Fibroblast of lung (primary cell): Measurements from ENCODE around the gene FRY. TPM values are rescaled to one million over a fixed set of nuclear protein-coding genes. Genes with fewer than 3 reads are reported as not detected.

Source experiments
- DNase-seq, 2 donors: peaks; one replicate each; pipeline versions ENCODE4 v3.0.0 to v3.0.0-alpha.2; 2010; ENCODE audit warnings: low read depth in 2 of 2
- H2AFZ ChIP-seq: 2 replicates; pipeline ENCODE4 v1.5.1; 2012; ENCODE audit warnings: low read length, control low read depth, inconsistent platforms
- H3K27ac ChIP-seq: 2 replicates; pipeline ENCODE4 v1.5.1; 2011; ENCODE audit warnings: low read length, control low read depth; ENCODE audit not compliant: insufficient read depth
- H3K27me3 ChIP-seq: 2 replicates; pipeline ENCODE4 v1.5.1; 2011; ENCODE audit warnings: mild to moderate bottlenecking, low read length; ENCODE audit not compliant: control insufficient read depth, insufficient read depth
- H3K36me3 ChIP-seq: 2 replicates; pipeline ENCODE4 v1.5.1; 2011; ENCODE audit warnings: low read length; ENCODE audit not compliant: control insufficient read depth, insufficient read depth
- H3K4me1 ChIP-seq: 2 replicates; pipeline ENCODE4 v1.5.1; 2011; ENCODE audit warnings: low read length; ENCODE audit not compliant: control insufficient read depth, insufficient read depth; ENCODE audit errors: extremely low read depth
- H3K4me2 ChIP-seq: 2 replicates; pipeline ENCODE4 v1.5.1; 2011; ENCODE audit warnings: low read length, control low read depth; ENCODE audit not compliant: insufficient read depth; ENCODE audit errors: extremely low read depth
- H3K4me3 ChIP-seq, 4 experiments: fragments of 200-600 bp in 1 of 4; sonication (generic) in 1 of 4; replicated peaks in 1 of 4; 2 replicates each; pipeline ENCODE4 v1.5.1; 2011 to 2016; ENCODE audit warnings: low read length in 4 of 4, low read depth in 3 of 4, mild to moderate bottlenecking in 3 of 4, control low read depth in 2 of 4, inconsistent platforms in 1 of 4, mixed read lengths in 1 of 4; ENCODE audit not compliant: insufficient read depth in 1 of 4; ENCODE audit errors: control extremely low read depth in 1 of 4
- H3K79me2 ChIP-seq: 2 replicates; pipeline ENCODE4 v1.5.1; 2012; ENCODE audit warnings: mild to moderate bottlenecking, low read length, inconsistent platforms; ENCODE audit not compliant: control insufficient read depth, insufficient read depth
- H3K9ac ChIP-seq: 2 replicates; pipeline ENCODE4 v1.5.1; 2011; ENCODE audit warnings: mild to moderate bottlenecking, low read length, control low read depth; ENCODE audit not compliant: insufficient read depth
- H3K9me3 ChIP-seq: 2 replicates; pipeline ENCODE4 v1.5.1; 2012; ENCODE audit warnings: low read depth, low read length; ENCODE audit not compliant: control insufficient read depth, insufficient read depth
- H4K20me1 ChIP-seq: 2 replicates; pipeline ENCODE4 v1.5.1; 2011; ENCODE audit warnings: low read length; ENCODE audit not compliant: control insufficient read depth, insufficient read depth; ENCODE audit errors: extremely low read depth
- EZH2 ChIP-seq: IDR thresholded peaks from 2 replicates; pipeline ENCODE4 v1.5.1; 2012; ENCODE audit warnings: low read length, control low read depth, mild to moderate bottlenecking; ENCODE audit errors: missing control alignments
- polyA plus RNA-seq, 2 donors: library from polyadenylated mRNA; depleted of rRNA in 1 of 2; stranded (reverse) in 1 of 2; unstranded in 1 of 2; fragments of >200 nt; gene quantifications; 2 replicates each; pipeline ENCODE4 v1.2.1, GENCODE V29; 2011 to 2012; ENCODE audit warnings: missing spikeins in 1 of 2
- total RNA-seq: library from RNA; depleted of rRNA; stranded (reverse); fragments of >200 nt; gene quantifications from 2 replicates; pipeline ENCODE4 v1.2.1, GENCODE V29; 2014
- TF ChIP-seq, protein P1 (sequence below), 2 donors: IDR thresholded peaks in 1 of 2; conservative IDR thresholded peaks in 1 of 2; 1 replicate in 1 of 2; 2 replicates in 1 of 2; pipeline ENCODE4 v1.5.1; 2011 to 2012; ENCODE audit warnings: low read length in 2 of 2, control low read depth in 1 of 2, inconsistent platforms in 1 of 2, low read depth in 1 of 2, mild to moderate bottlenecking in 1 of 2

Gene FRY
- total and polyA plus RNA-seq, 2 donors (not counting 1 experiment from before 2014, with no cell fraction given), result 8.8 to 18.3 TPM

DNA sequence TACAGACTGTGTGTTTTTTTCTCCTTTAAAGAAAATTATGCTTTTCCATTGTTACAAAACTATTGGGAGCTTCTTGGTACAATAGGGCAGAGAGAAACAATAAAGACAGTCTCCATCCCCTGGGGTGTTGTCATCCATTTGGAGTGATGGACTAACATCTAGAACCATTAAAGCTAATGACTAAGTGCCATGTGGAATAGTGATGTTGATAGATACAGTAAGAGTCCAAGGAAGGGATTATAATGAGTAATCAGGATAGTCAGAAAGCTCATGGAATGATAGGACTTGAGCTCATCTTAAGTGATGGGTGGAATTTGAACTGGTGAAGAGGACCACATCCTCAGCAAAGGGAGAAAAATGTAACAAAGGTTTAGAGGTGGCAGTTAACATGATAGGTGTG is 24.1 kb upstream of the FRY start:
- no peak for TF ChIP-seq EZH2
- TF ChIP-seq, protein P1, sequence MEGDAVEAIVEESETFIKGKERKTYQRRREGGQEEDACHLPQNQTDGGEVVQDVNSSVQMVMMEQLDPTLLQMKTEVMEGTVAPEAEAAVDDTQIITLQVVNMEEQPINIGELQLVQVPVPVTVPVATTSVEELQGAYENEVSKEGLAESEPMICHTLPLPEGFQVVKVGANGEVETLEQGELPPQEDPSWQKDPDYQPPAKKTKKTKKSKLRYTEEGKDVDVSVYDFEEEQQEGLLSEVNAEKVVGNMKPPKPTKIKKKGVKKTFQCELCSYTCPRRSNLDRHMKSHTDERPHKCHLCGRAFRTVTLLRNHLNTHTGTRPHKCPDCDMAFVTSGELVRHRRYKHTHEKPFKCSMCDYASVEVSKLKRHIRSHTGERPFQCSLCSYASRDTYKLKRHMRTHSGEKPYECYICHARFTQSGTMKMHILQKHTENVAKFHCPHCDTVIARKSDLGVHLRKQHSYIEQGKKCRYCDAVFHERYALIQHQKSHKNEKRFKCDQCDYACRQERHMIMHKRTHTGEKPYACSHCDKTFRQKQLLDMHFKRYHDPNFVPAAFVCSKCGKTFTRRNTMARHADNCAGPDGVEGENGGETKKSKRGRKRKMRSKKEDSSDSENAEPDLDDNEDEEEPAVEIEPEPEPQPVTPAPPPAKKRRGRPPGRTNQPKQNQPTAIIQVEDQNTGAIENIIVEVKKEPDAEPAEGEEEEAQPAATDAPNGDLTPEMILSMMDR (conservative IDR thresholded peaks at IDR 0.05 in 1 of 2, IDR thresholded peaks at IDR 0.05 in 1 of 2; ENCODE audit: low read depth in 1 of 2, low read length in 2 of 2), result no peak
- H3K36me3 ChIP-seq, result no peaks in the 10 kb centered on the region
- no peak overlapping the region for H3K4me3 ChIP-seq
- no peak overlapping the region for H3K4me2 ChIP-seq
- no peaks in the 10 kb centered on the region for H3K9me3 ChIP-seq
- H3K79me2 ChIP-seq, result no peaks in the 10 kb centered on the region
- H3K27ac ChIP-seq, result no peak overlapping the region
- no peaks in the 10 kb centered on the region for H4K20me1 ChIP-seq
- no peak for DNase-seq
- H3K27me3 ChIP-seq, result no peaks in the 10 kb centered on the region
- H3K9ac ChIP-seq, result no peak overlapping the region
- no peaks in the 10 kb centered on the region for H3K4me1 ChIP-seq
- H2AFZ ChIP-seq, result no peak overlapping the region

DNA sequence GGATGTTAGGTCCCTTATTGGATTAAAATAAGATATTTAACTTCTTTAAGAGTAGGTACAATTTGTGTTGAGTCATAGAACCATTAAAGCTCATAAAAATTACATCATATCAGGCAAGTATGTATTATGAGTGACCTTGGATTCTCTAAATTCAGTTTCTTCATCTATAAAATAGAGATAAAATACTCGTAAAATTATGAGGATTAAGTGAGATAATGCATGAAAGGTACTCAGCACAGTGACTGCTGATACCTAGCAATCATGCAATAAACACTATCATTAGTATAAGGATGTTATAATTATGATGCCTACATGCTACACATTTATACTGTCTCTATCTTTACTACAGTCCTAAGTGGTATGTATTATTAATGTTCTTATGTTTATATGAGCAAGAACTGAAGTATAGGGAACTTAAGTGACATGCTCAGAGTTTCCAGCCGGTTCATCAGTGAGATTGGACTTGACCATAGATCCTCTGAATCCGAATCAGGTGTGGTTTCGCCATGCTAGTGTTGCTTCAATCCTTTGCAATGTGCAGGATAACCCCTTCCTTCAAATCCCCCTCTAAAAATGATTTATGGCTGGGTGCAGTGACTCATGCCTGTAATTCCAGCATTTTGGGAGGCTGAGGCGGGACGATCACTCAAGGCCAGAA is 22.9 kb upstream of the FRY start:
- no peak overlapping the region for H3K27ac ChIP-seq
- H3K4me1 ChIP-seq, result no peaks in the 10 kb centered on the region
- H3K9me3 ChIP-seq, result no peaks in the 10 kb centered on the region
- H2AFZ ChIP-seq, result no peak overlapping the region
- no peaks in the 10 kb centered on the region for H3K36me3 ChIP-seq
- no peak for DNase-seq
- H3K4me2 ChIP-seq, result no peak overlapping the region
- H3K27me3 ChIP-seq, result no peaks in the 10 kb centered on the region
- no peak for TF ChIP-seq EZH2
- TF ChIP-seq, protein P1 (conservative IDR thresholded peaks at IDR 0.05 in 1 of 2, IDR thresholded peaks at IDR 0.05 in 1 of 2; ENCODE audit: low read depth in 1 of 2, low read length in 2 of 2), result no peak
- no peaks in the 10 kb centered on the region for H3K79me2 ChIP-seq
- no peak overlapping the region for H3K4me3 ChIP-seq
- H3K9ac ChIP-seq, result no peak overlapping the region
- H4K20me1 ChIP-seq, result no peaks in the 10 kb centered on the region

- TF ChIP-seq, protein P1 (conservative IDR thresholded peaks at IDR 0.05 in 1 of 2, IDR thresholded peaks at IDR 0.05 in 1 of 2; ENCODE audit: low read depth in 1 of 2, low read length in 2 of 2), result no peak
- TF ChIP-seq EZH2, result no peak
- H3K27ac ChIP-seq, result no peak overlapping the region
These were observed 22.2 kb upstream of the FRY start for GRCh38 chr13:32009362-32009761.

More at GRCh38 chr13:32009362-32009761, 22.2 kb upstream of the FRY start:
- Histone ChIP-seq H3K9me3 (no peaks in the 10 kb centered on the region), H3K4me2 (no peak overlapping the region), H4K20me1 (no peaks in the 10 kb centered on the region), H3K4me1 (no peaks in the 10 kb centered on the region), H3K9ac (no peak overlapping the region), H3K79me2 (no peaks in the 10 kb centered on the region), H3K27me3 (no peaks in the 10 kb centered on the region), H3K36me3 (no peaks in the 10 kb centered on the region), H2AFZ (no peak overlapping the region), H3K4me3 (no peak overlapping the region)
- DNase-seq, result no peak
